ENCODE measurements around the gene RRP36. TPM values are rescaled to one million over a fixed set of nuclear protein-coding genes. Genes with fewer than 3 reads are reported as not detected.

RRP36 gene
- total RNA-seq, 1 donor from 2014 or later, result 26.4 TPM

GRCh38 chr6:43001843-43002242, 19.6 kb upstream of the RRP36 start:
- intact Hi-C loops (cut with DNase I), result no loop called here
- DNase-seq (ENCODE audit: low spot score), result no peak

GRCh38 chr6:43005844-43006243, 15.6 kb upstream of the RRP36 start:
- intact Hi-C loops (cut with DNase I), result no loop called here
- DNase-seq (ENCODE audit: low spot score), result no peak

- intact Hi-C loops (cut with DNase I), result no loop called here
- DNase-seq (ENCODE audit: low spot score), result no peak
Observed at GRCh38 chr6:43006251-43006650, 15.2 kb upstream of the RRP36 start.

- no peak for DNase-seq (ENCODE audit: low spot score)
- intact Hi-C loops (cut with DNase I), result no loop called here
Observed at GRCh38 chr6:43007126-43007525, 14.3 kb upstream of the RRP36 start.

GRCh38 chr6:43009124-43009523, 12.3 kb upstream of the RRP36 start:
- no peak for DNase-seq (ENCODE audit: low spot score)

GRCh38 chr6:43011207-43011606, 10.2 kb upstream of the RRP36 start:
- intact Hi-C loops (cut with DNase I), result loop anchor here (5.0 kb wide), 1 partner anchor 109 kb away; no protein-coding TSS in a partner anchor

More at GRCh38 chr6:43009124-43009523, 12.3 kb upstream of the RRP36 start:
- intact Hi-C loops (cut with DNase I), result loop anchor here (1.0 kb wide), 1 partner anchor 134 kb away; no protein-coding TSS in a partner anchor

GRCh38 chr6:43012364-43012763, 9.1 kb upstream of the RRP36 start:
- no peak for DNase-seq (ENCODE audit: low spot score)
- intact Hi-C loops (cut with DNase I), result loop anchor here (5.0 kb wide), 1 partner anchor 110 kb away; no protein-coding TSS in a partner anchor

More at GRCh38 chr6:43011207-43011606, 10.2 kb upstream of the RRP36 start:
- DNase-seq (ENCODE audit: low spot score), result no peak

GRCh38 chr6:43013097-43013842, 8.2 kb upstream of the RRP36 start:
- no peak for DNase-seq (ENCODE audit: low spot score)
- intact Hi-C loops (cut with DNase I), result loop anchor here (1.0 to 5.0 kb wide), 2 partner anchors 46 to 111 kb away; partner anchors contain the start of genes KLC4 and MRPL2

- intact Hi-C loops (cut with DNase I), result loop anchor here (1.0 to 5.0 kb wide), 3 partner anchors 39 to 112 kb away; partner anchors contain the start of genes CUL7, KLC4 and MRPL2
- peak; percentile 99 for DNase-seq (ENCODE audit: low spot score)
Observed at GRCh38 chr6:43013843-43014433, 7.5 kb upstream of the RRP36 start, which contains the start of the genes KLHDC3 and MEA1. TSS of gene KLHDC3 (plus strand) at chr6:43014249. CDS start at chr6:43017193, 2,944 bp downstream. TSS of gene MEA1 (minus strand) at chr6:43013946. CDS start at chr6:43013813, 133 bp downstream.

- intact Hi-C loops (cut with DNase I), result loop anchor here (2.0 to 5.0 kb wide), 2 partner anchors 38 to 112 kb away; partner anchors contain the start of gene CUL7
- no peak for DNase-seq (ENCODE audit: low spot score)
Observed at GRCh38 chr6:43014434-43014909, 7.0 kb upstream of the RRP36 start.

- DNase-seq (ENCODE audit: low spot score), result no peak
- intact Hi-C loops (cut with DNase I), result no loop called here
Observed at GRCh38 chr6:43016176-43016942, 5.1 kb upstream of the RRP36 start.

GRCh38 chr6:43016943-43017334, 4.5 kb upstream of the RRP36 start:
- peak; percentile 77 for DNase-seq (ENCODE audit: low spot score)
- intact Hi-C loops (cut with DNase I), result no loop called here

GRCh38 chr6:43019152-43019551, 2.3 kb upstream of the RRP36 start:
- DNase-seq (ENCODE audit: low spot score), result no peak
- intact Hi-C loops (cut with DNase I), result no loop called here

- intact Hi-C loops (cut with DNase I), result no loop called here
- DNase-seq (ENCODE audit: low spot score), result no peak
Observed at GRCh38 chr6:43020052-43020705, 1.2 kb upstream of the RRP36 start.

- no peak for DNase-seq (ENCODE audit: low spot score)
- intact Hi-C loops (cut with DNase I), result no loop called here
Observed at GRCh38 chr6:43020847-43021246, 576 bp upstream of the RRP36 start.

GRCh38 chr6:43024436-43024835, 3.0 kb downstream of the RRP36 start:
- DNase-seq (ENCODE audit: low spot score), result no peak
- intact Hi-C loops (cut with DNase I), result no loop called here

- DNase-seq (ENCODE audit: low spot score), result no peak
- intact Hi-C loops (cut with DNase I), result no loop called here
Observed at GRCh38 chr6:43026365-43026764, 4.9 kb downstream of the RRP36 start.

- intact Hi-C loops (cut with DNase I), result no loop called here
- DNase-seq (ENCODE audit: low spot score), result no peak
Observed at GRCh38 chr6:43029120-43029519, 7.7 kb downstream of the RRP36 start.

GRCh38 chr6:43032326-43032725, 10.9 kb downstream of the RRP36 start:
- intact Hi-C loops (cut with DNase I), result no loop called here
- DNase-seq (ENCODE audit: low spot score), result no peak
